NCI-H128 (cell line): ENCODE measurements around the gene KLHL17.
"Not testable (repeated sequence)": the region's sequence is repeated elsewhere in the genome, so short reads cannot be mapped to it uniquely, and the experiment has no call there.

ENCODE experiments used
- DNase-seq: peaks from one replicate; lab custom pipeline; 2025; ENCODE audit not compliant: unreplicated experiment; lab: John Stamatoyannopoulos, UW

The KLHL17 gene

DNA sequence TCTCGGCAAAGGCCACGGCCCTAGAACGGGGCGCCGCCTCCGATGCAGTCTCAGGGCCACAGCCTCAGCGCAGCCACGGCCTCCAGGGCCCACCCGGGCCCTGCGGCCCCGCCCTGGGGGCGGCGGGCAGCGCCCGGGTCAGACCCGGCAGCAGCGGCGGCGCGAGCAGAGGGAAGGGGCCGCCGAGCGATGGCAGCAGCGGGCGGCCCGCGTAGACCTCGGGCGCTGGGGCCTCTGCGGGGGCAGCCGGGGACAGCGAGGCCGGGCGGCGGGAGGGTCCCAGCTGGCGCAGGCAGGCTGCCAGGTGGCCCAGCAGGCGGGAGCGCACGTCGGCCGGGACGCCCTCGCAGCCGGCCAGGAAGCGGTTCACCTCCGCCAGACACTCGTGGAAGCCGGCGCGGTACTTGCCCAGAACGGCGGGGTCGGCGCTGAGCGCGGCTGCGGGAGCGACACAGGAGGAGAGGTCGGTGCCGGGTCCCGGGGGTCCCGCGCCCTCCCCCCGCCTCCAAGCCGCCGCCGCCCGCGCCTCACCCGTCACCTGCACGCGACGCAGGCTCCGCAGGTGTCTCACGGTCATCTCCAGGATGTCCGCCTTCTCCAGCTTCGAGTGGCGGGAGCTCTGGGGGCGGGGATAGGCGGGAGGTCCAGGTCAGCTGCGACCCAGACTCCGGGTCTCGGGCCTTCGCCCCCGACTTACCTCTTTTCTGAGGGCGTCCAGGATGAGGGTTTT lies 38.8 kb downstream of the KLHL17 start:
- no peak for DNase-seq

GRCh38 chr1:999725-1000356 lies 39.5 kb downstream of the KLHL17 start, which contains the start of gene HES4:
TSS of gene HES4 (minus strand) at chr1:1000097. CDS start at chr1:999973, 124 bp downstream.
- peak; percentile 41 for DNase-seq

DNA sequence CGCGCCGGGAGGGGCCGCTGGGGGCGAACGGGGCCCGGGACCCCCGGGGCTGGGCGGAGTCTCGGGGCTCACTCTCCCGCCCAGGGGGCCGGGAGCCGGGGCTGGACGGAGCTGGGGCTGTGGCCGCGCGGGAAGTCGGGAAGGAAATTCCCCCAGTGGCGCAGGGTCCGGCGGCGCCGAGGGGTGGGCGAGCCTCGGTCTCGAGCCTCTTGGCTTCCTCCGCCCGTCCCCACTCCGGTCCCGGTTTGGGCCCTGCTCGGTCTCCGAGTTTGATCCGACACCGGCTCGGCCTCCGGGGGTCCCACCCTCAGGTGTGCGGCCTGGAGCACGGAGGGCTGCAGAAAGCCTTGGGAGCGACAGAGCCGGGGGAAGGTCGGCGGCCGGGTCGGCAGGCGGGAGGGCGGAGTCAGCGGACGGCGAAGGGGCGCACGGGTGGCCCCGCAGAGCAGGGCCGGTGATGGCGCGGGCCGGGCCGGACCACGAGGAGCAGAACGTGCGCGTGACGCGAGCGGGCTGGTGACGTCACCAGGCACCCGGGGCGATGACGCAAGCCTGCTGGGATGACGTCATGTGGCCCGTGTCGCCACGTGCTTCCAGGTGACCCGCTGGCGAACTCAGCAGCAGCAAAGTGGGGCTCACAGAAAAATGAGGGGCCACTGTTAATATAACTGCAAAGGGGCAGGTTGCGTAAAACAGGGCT lies 40.1 kb downstream of the KLHL17 start:
- no peak for DNase-seq

DNA sequence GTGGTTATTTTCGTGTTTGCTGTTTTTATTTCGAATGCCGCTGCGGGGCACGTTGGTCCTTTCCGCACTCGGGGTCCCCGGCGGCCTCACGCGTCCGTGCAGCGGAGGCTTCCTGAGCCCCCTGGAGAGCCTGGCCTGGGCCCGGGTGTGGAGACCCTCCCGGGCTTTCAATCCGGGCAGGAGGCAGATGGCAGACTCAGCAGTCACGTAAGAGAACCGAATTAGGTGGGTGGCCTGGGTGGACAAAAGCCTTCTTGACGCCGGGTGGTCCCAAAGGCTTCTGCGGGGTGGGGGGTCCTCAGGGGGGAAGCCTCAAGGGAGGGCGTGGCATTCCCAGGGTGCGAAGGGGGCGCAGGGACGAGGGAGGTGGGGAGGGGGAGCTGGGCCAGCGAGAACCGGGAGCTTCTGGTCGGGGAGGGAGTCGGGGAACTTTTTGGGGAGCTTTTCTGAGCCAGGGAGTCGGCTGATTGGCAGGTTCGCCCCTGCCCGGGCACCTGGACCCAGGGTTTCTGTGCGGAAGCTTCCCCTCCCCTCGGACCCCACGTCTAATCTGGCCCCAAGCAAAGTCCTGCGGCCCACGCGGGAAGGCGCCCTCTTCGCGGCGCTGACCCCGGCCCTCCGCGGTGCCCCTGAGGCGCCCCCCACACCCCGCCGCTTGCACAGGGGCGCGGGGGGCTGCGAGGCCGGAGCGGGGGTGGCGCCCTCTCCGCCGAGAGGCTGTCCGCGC lies 40.8 kb downstream of the KLHL17 start:
- no peak for DNase-seq

DNA sequence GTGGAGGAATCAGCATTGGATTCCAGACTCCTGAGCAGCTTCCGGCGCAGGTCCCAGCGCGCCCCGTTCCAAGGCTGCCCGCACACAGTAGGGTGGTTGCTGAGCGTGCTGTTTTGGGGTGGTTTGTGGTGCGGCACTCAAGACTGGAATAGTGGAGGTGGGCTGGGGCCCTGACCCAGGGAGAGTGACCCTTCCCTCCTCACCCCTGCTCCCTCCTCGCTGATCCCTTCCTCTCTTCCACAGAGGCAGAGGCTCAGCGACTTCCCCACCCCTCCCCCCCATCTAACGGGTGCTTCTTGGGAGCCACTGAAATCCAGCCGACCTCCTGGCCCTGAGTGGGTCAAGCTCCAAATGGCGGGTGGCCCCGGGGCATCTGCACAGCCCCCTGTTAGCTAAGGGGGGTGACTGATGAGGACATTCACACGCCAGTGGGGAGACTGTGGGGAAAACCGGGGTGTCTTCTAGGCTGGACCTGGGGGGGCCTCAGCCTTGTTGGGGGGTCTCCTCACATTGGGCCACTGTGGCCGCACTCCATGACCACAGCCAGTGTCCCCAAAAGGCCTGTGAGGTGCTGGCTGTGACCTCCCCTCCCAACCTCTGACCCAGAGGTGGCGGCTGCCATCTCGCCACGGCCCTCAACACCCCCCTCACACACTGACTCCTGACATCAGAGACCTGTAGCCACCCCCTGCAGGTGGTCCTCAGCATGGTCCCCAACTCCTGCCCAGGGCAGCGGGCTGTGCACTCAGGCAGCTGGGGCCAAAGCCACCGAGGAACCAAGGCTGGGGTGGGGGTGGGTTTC lies 43.4 kb downstream of the KLHL17 start:
- DNase-seq = no peak

DNA sequence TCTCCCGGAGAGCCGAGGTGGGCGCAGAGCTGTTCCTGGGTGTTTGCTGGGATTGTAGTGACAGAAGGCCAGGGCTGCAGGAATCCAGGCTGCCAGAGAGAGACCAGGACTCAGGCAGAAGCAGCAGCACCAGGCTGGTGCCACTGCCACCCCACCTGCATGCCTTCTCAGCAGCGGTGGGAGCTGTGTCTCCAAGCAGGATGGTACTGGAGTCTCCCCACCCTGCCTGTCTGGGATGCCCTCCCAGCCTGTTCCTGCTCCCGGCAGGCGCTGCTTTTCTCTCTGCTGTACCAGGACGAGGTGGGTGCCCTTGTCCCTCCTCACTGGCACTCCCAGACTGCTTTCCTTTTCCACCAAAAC lies 44.0 kb downstream of the KLHL17 start:
- no peak for DNase-seq

DNA sequence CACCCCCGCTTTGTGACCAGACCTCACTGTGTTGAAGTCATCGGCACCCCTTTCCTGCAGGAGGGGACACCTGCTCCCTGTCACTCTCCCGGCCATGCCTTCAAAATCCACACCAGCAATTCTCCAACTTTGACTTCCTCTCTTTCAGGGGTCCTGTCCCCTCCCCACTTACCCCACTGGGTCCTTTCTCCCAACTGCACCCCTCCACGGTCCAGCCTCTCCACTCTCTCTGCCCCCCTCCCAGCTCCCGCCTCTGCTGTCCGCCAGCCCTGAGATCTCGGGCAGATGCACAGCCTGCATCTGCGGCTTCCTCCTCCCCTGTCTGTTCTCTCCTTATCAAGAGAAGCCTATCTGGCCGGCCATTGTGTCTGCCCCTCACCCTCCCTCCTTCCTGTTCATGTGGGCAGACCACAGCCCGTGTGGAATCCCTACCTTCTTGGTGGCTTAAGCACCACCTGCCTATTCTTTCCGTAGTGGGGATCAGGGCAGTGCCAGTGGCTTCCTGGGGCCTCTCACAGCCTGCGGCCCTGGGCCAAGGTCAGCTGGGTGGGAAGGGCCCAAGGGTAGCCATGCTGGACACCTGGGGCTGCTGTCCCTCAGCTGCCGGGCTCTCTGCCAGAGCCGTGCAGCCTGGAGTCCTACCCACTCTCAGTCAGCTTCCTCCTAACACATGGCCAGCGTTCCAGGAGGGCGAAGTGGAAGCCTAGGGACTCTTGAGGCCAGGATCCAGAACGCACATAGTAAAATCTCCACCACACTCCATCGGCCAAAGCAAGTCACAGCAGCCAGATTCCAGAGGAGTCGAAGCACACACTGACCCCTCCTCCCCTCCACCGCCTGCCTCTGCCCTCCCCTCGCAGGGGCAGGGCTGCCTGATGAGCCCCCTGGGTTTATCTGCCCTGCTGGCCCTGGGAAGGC lies 44.7 kb downstream of the KLHL17 start:
- no peak for DNase-seq

DNA sequence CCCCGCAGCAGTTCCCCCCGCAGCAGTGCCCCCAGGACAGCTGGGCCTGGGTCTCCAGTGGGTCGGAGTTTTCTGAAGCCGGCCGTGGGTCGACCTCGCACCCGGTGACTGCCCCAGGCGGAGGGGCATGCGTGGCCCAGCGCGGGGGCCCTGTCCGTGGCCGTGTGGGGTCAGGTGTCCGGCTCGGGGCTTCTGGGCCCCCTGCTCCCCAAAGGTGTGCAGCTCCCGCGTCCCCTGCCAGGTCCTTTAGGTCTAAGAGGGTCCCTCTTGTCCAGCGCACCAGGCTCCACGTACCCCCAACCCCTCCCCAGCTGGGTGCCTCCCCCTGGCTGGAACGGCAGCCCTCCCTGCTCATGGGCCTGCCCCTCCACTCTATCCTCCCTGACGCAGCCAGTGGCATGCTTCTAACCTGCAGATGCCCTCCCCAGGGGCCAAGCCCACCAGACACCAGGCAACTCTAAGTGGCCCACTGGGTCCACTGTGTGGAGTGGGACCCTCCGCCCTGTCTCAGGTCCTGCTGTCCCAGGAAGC lies 45.5 kb downstream of the KLHL17 start:
- DNase-seq = no peak

DNA sequence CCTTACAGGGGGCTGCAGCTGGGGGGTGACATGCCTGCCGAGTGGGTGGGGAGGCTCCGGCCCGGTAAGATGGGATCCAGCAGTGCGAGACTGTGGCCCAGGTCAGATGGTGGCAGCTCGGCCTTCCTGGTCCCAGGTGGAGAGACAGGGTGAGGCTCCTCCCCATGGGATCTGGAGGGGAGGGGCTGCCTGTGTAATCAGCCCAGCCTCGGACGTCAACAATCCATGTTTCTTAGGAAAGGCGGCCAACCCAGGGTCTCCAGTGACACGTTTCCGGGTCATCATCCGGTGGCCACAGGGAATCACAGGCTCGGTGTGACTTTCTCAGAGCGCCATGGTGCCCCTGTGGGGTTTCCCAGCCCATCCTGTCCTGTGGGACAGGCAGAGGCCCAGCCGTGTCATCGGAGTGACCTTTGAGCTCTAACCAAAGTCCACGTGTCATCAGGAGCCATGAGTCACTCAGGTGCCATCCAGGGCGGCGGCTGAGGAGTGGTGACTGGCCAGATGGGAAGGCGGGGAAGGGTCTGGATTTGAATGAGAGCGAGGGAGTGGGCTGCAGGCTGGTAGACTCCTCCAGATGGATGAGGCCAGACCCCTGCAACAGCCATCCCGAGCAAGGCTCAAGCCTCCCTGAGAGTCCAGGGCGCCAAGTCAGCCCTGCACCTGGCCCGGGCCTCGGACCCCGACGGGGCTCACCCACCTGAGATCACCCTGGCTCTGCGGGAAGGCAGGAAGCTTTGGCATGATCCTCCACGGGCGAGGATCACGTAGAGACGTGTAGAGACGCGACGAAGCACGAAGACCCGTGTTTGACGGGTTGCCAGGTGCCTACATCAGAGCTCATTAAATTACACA lies 46.1 kb downstream of the KLHL17 start:
- no peak for DNase-seq

- DNase-seq = not testable (repeated sequence)
Observed at GRCh38 chr1:1010131-1010530, 49.7 kb downstream of the KLHL17 start.

DNA sequence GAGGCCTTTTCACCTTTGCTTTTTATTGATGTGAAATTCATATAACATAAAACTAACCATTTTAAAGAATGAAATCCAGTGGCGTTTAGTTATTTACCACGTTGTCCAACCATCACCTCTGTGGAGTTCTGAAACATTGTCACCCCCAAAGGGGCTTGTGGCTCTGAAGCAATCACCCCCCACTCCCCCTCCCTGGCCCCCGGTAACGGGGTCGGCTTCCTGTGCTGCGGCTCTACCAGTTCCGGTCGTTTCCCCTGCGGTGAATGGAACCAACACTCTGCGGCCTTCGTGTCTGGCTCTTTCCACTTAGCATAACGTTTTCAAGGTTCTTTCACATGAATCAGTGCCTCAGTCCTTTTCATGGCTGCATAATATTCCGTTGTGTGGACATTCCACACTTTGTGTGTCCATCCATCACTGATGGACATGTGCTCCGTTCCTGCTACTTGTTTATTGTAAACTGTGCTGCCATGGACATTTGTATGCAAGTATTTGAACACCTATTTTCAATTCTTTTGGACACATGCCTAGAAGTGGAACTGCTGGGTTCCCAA lies 51.1 kb downstream of the KLHL17 start:
- DNase-seq = no peak

GRCh38 chr1:1012736-1013104 lies 52.3 kb downstream of the KLHL17 start:
- not testable (repeated sequence) for DNase-seq

DNA sequence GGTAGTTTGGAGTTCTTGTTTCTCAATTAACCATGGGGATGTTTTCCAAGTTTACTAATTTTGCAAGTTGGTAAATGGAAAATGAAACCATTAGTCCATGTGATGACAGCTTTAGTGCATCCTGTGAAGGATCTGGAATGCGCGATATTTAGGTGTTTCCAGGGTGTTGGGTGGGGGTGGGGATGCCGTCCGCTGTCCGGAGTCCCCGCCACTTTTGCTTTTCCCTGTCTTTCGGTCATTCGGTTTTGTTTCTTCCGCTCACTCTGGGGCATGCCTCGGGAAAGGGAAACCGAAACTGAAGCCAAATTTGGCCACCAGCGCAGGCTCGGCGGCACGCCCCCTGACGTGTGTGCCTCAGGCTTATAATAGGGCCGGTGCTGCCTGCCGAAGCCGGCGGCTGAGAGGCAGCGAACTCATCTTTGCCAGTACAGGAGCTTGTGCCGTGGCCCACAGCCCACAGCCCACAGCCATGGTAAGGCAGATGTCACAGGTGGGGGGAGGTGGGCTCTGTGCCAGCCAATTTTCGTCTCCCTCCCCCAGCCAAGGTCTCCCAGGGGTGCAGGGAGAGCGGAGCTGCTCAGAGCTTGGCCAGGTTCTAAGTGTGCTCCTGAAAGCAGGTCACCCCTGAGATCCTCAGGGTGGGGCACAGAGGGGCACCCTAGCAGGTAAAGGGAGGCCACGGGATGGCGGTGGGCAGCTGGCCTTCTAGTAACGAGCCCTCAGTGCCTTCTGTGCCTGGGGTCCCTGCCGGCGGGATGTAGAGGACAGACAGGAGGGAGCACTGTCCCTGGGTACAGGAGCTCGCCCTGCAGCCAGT lies 52.9 kb downstream of the KLHL17 start, which contains the start of gene ISG15:
Gene ISG15 (plus strand): TSS at position 393 of the 817 bp plus-strand sequence. CDS start 77 bp downstream, at position 470.
- DNase-seq = no peak

GRCh38 chr1:1013922-1014648 lies 53.7 kb downstream of the KLHL17 start:
- no peak for DNase-seq

- DNase-seq = no peak
Observed at GRCh38 chr1:1014799-1015681, 54.7 kb downstream of the KLHL17 start.
